Immature natural killer cell (primary cell): ENCODE results near the gene XRCC1. TPM values are rescaled to one million over a fixed set of nuclear protein-coding genes. Genes with fewer than 3 reads are reported as not detected.
A peak's percentile ranks its signal among the peaks of the same experiment; 100 is the strongest.

Experiments used
- DNase-seq, 3 donors: peaks; one replicate each; pipeline ENCODE4 v3.0.0; 2022; ENCODE audit warnings: mixed read lengths in 1 of 3
- H3K27ac Mint-ChIP-seq, 6 donors: one replicate each; pipeline ENCODE4 v1.8.0; 2020; ENCODE audit warnings: mixed read lengths in 6 of 6, mild to moderate bottlenecking in 5 of 6, inconsistent platforms in 4 of 6, moderate library complexity in 3 of 6
- H3K27me3 Mint-ChIP-seq, 3 donors: one replicate each; pipeline ENCODE4 v1.8.0; 2020 to 2021; ENCODE audit warnings: low read depth in 3 of 3, mild to moderate bottlenecking in 3 of 3, mixed read lengths in 3 of 3, moderate library complexity in 3 of 3, inconsistent platforms in 1 of 3
- H3K36me3 Mint-ChIP-seq, 3 donors: one replicate each; pipeline ENCODE4 v1.8.0; 2020; ENCODE audit warnings: mixed read lengths in 3 of 3, inconsistent platforms in 2 of 3, mild to moderate bottlenecking in 2 of 3
- H3K4me1 Mint-ChIP-seq, 2 donors: one replicate each; pipeline ENCODE4 v1.8.0; 2020; ENCODE audit warnings: inconsistent platforms in 2 of 2, mild to moderate bottlenecking in 2 of 2, mixed read lengths in 2 of 2, moderate library complexity in 1 of 2
- H3K4me3 Mint-ChIP-seq, 5 donors: one replicate each; pipeline ENCODE4 v1.8.0; 2020; ENCODE audit warnings: mild to moderate bottlenecking in 5 of 5, mixed read lengths in 5 of 5, inconsistent platforms in 3 of 5, moderate library complexity in 3 of 5
- H3K9me3 Mint-ChIP-seq, 6 donors: one replicate each; pipeline ENCODE4 v1.8.0; 2020; ENCODE audit warnings: mild to moderate bottlenecking in 6 of 6, mixed read lengths in 6 of 6, inconsistent platforms in 4 of 6, moderate library complexity in 3 of 6
- polyA plus RNA-seq, 3 donors: library from polyadenylated mRNA; unstranded; fragments of 300-500 nt; fragmentation: Illumina TruSeq; gene quantifications; one replicate each; pipeline ENCODE4 v1.2.3, GENCODE V29; 2021

Gene XRCC1
- polyA plus RNA-seq, 3 donors from 2014 or later = 13.3 to 34.3 (median 15.2) TPM

DNA sequence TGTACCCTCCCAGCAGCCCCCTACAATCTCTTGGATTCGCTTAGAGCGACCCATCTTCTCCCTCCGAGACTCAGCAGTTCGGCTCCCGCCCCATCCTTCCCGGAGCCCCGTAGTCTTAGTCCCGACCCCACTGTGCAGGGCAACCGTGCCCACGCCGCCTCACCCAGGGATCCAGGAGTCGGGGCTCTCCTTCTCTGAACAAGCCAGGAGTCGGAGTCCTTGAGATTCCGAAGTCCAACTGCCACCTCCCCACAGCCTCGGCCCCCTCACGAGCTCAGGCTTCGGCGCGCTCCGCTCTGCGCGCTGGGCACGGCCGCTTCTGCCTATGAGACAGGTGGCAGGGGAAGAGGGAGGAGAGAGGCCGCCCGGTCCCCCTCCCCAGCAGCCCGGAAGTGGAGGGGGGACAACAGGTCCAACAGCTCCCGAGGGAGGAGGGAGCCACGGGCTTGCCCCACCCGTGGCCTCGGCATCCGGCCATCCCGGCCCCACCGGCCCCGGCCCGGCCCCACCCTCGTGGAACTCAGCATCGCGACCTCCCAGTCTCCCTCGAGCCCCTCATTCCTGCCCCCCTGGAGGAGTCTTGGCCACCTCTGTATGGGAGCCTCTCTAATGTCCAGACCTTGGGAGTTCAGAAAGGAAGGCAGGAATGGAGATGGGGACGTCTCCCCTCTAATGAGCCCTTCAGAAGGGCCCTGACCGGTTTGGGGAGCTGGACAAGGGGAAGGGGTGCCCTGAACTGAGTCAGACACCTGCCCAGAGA, 70.7 kb downstream of the XRCC1 start, which contains the start of gene PHLDB3:
PHLDB3 (minus strand) TSS at position 321 of the 760 bp plus-strand sequence. CDS start 628 bp downstream, outside the sequence.
- H3K9me3 Mint-ChIP-seq = no peaks in the 10 kb centered on the region
- peaks cover 7 to 10% (median 9%) of the 10 kb centered on the region in 3 donors for H3K36me3 Mint-ChIP-seq
- peaks cover 0 to 8% (median 3%) of the 10 kb centered on the region in 3 donors for H3K27me3 Mint-ChIP-seq
- DNase-seq = no peak
- peak within 1 kb of the TSS; percentile 81 to 95 (median 92) for H3K27ac Mint-ChIP-seq
- H3K4me3 Mint-ChIP-seq = peak within 1 kb of the TSS; percentile 86 to 98 (median 93)
- H3K4me1 Mint-ChIP-seq = peaks cover 23 to 26% of the 10 kb centered on the region in 2 donors

DNA sequence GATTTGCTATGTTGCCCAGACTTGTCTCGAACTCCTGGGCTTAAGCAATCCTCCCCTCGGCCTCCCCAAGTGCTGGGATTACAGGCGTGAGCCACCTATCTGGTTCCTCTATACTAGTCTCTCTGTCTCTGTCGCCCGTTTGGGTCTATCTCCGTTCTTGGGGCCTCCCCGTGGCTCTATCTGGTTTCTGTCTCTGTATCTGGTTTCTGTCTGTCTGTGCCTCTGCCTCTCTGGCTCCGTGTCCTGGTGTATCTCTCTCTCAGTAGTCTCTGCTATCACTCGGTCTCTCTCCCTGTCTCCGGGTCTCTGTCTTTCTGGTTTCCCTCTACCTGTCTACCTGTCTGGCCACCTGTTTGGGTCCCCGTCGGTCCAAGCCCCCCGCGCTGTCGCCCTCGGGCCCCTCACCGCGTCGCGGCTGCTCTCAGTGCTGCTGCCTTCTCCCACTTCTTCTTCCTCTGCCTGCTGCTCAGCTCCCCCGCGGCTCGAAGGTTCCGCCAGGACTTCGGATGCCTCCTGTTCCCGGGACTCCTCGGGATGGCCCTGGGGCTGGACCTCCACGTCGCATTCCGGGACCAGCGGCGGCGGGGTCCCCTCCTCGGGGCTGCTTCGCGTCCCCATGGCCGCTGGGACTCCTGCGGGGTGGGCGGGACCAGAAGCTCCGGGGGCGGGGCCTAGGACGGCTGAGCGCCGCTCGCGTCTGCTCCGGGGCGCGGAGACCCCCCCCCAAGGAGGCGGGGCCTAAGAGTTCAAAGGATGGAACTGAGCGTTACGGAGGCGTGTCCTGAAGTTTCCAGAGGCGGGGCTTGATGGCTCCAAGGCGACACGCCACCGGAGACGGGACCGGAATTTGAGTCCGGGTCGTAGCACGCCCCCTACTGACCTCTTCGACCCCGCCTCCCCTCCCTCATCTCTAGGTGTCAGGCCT, 71.6 kb downstream of the XRCC1 start:
- Mint-ChIP-seq H3K27ac (peak overlapping the region; percentile 81 to 95 (median 92)), H3K4me1 (peaks cover 23 to 26% of the 10 kb centered on the region in 2 donors), H3K4me3 (peak overlapping the region; percentile 86 to 98 (median 93)), H3K9me3 (no peaks in the 10 kb centered on the region), H3K36me3 (peaks cover 3 to 15% (median 6%) of the 10 kb centered on the region in 3 donors), H3K27me3 (peaks cover 0 to 8% (median 3%) of the 10 kb centered on the region in 3 donors)
- DNase-seq = peak; percentile 94 to 97 (median 95)

DNA sequence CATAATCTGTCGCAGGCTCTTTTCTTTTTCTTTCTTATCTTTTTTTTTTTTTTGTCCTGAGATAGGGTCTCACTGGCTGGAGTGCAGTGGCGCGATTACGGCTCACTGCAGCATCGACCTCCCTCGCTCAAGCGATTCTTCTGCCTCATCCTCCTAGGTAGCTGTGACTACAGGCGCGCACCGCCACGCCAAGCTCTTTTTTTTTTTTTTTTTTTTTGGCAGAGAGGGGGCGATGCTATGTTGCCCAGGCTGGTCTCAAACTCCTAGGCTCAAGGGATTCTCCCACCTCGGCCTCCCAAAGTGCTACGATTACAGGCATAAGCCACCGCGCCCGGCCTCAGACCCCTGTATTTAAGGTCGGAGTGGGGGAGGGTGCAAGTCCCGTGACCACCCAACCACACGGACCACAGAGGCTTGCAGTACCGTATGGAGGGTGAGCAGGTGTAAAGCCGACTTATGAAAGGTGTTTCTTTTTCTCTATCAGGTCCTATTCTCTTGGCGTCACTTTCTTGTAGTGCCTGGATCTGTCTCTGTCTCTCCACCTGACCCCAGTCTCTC, 72.8 kb downstream of the XRCC1 start:
- peaks cover 0 to 12% (median 4%) of the 10 kb centered on the region in 3 donors for H3K36me3 Mint-ChIP-seq
- no peaks in the 10 kb centered on the region for H3K9me3 Mint-ChIP-seq
- peak overlapping the region; percentile 10 to 95 (median 90) for H3K27ac Mint-ChIP-seq
- peaks cover 0 to 7% (median 3%) of the 10 kb centered on the region in 3 donors for H3K27me3 Mint-ChIP-seq
- no peak for DNase-seq
- H3K4me3 Mint-ChIP-seq = peak overlapping the region; percentile 43 to 98 (median 89)
- peaks cover 23 to 26% of the 10 kb centered on the region in 2 donors for H3K4me1 Mint-ChIP-seq

DNA sequence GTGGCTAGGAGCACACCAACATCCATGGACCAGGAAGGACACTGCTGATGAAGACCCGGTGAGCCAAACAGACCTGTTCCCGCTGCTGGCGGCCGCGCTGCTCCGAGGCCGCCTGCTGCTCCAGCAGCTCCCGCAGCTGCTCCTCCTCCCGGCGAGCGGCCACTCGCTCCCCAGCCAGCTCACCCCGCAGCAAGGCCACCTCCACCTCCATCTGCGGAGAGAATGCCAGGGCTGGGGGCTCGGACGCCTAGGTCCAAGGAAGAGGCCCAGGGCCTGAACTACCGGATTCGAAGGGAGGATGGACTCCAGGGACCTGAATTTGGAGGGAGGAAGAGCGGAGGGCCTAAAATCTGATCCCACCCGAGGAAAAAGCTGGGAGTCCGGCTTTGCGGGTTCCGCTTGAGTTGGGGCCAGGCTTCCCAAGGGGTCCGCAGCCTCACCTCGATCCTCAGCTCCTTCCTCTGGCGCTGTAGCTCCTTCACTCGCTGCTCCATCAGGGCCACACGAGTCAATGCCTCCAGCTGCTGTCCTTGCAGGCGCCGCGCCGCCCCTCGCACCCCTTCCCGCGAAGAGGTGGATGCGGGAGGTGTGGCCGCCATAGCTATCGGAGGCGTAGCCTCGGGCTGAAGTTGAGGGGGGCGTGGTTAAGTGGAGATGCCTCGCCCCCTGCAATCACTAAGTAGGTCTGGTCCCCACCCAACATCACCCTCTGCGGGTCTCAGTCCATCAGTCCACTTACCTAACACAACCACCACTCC, 73.5 kb downstream of the XRCC1 start:
- Mint-ChIP-seq H3K9me3 (no peaks in the 10 kb centered on the region), H3K36me3 (peaks cover 2 to 14% (median 6%) of the 10 kb centered on the region in 3 donors), H3K4me1 (peaks cover 23 to 26% of the 10 kb centered on the region in 2 donors), H3K27ac (no peak overlapping the region), H3K27me3 (peaks cover 0 to 7% (median 3%) of the 10 kb centered on the region in 3 donors), H3K4me3 (peak overlapping the region in 2 of 5 donors; percentile 22 to 33)
- no peak for DNase-seq

DNA sequence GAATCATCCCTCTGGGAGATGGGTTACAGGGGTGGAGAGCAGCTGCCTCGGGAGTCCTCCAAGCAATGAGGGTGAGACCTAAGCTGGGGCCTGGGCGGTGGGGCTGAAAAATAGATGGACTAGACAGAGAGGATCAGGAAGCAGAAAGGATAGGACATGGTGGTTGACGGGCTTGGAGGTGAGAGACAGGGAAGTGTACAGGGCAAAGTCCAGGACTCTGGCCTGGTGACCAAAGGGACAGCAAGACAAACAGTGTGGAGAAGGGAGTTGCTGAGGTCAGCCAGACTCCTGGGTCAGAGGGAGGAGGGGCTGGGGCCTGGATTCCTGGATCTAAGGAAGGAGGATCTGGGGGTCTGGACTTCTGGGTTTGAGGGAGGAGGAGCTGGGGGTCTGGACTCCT, 76.3 kb downstream of the XRCC1 start:
- Mint-ChIP-seq H3K27me3 (peaks cover 0 to 7% (median 3%) of the 10 kb centered on the region in 3 donors), H3K27ac (peak overlapping the region in 3 of 6 donors; percentile 7 to 41 (median 22)), H3K9me3 (no peaks in the 10 kb centered on the region), H3K36me3 (peaks cover 13 to 21% (median 13%) of the 10 kb centered on the region in 3 donors), H3K4me1 (peaks cover 13 to 16% of the 10 kb centered on the region in 2 donors), H3K4me3 (no peak overlapping the region)
- DNase-seq = no peak

DNA sequence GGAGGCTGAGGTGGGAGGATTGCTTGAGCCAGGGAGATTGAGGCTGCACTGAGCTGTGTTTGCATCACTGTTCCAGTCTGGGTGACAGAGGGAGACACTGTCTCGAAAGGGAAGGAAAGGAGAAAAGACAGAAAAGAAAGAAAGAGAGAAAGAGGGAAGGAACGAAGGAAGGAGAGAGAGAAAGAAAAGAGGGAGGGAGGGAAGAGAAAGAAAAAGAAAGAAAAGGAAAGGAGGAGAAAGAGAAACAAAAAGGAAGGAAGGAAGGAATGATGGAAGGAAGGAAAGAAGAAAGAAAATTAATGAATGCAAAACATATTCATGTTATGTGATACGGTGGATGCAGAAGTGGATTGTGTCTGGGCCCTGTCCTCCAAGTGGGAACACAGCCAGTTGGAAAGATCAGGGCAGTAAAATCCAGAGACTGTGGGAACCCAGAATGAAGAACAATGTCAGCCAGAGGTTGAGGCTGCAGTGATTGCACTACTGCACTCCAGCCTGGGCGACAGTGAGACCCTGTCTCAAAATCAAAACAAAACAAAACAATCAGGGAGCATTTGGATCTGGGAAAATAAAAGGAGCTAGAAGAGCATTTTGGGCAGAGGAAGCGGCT, 77.0 kb downstream of the XRCC1 start:
- H3K27ac Mint-ChIP-seq = peak overlapping the region in 4 of 6 donors; percentile 1 to 36 (median 25)
- no peaks in the 10 kb centered on the region for H3K9me3 Mint-ChIP-seq
- peaks cover 0 to 4% (median 3%) of the 10 kb centered on the region in 3 donors for H3K27me3 Mint-ChIP-seq
- peaks cover 8 to 9% of the 10 kb centered on the region in 2 donors for H3K4me1 Mint-ChIP-seq
- peak overlapping the region in 1 of 5 donors; percentile 1 for H3K4me3 Mint-ChIP-seq
- H3K36me3 Mint-ChIP-seq = peaks cover 13 to 21% (median 13%) of the 10 kb centered on the region in 3 donors
- no peak for DNase-seq

DNA sequence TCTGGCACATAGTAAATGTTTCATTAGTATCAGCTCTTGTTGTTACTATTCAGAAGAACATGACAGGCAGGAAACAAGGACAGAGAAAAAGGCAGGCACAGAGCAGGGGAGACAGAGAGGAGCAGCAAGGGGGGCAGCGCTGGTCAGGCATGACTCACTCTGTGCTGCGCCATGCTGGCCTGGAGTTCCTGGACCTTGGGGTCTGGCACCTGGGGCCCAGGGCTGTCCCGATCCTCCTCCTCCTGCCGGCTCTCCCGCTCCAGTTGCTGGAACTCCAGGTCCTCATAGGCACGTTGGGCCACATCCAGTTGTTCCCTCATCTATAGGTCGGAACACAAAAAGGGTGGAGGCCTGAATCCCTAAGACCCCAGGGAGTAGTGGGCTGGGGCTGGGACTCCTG, 78.4 kb downstream of the XRCC1 start:
- Mint-ChIP-seq H3K27ac (no peak overlapping the region), H3K9me3 (no peaks in the 10 kb centered on the region), H3K36me3 (peaks cover 13 to 21% (median 13%) of the 10 kb centered on the region in 3 donors), H3K4me3 (no peak overlapping the region), H3K27me3 (peaks cover 0 to 4% (median 0%) of the 10 kb centered on the region in 3 donors), H3K4me1 (peaks cover 0 to 1% of the 10 kb centered on the region in 2 donors)
- DNase-seq = no peak

DNA sequence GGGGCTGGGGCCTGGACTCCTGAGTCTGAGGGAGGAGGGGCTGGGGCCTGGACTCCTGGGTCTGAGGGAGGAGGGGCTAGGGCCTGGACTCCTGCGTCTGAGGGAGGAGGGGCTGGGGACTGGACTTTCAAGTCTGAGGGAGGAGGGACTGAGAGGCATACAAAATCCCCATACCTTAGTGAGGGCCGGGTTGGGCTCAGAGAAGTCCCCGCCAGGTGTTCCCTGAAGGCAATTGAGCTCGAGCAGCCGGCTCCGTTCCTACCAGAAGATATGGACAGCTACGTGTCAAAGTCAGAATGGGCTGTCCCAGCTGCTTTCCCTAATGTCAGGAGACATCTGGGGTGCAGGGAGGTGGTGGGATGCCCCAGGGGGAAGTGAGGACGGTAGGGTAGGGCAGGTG, 80.2 kb downstream of the XRCC1 start:
- H3K9me3 Mint-ChIP-seq = no peaks in the 10 kb centered on the region
- no peak overlapping the region for H3K4me3 Mint-ChIP-seq
- no peak overlapping the region for H3K27ac Mint-ChIP-seq
- H3K36me3 Mint-ChIP-seq = peaks cover 10 to 17% (median 13%) of the 10 kb centered on the region in 3 donors
- no peaks in the 10 kb centered on the region for H3K4me1 Mint-ChIP-seq
- DNase-seq = no peak
- H3K27me3 Mint-ChIP-seq = peaks cover 0 to 4% (median 0%) of the 10 kb centered on the region in 3 donors

Other genes with a start within 250 kb of the XRCC1 start
- gene CD177, start 221.8 kb downstream of the XRCC1 start, polyA plus RNA-seq = not detected
- not detected for gene TEX101, start 160.6 kb downstream of the XRCC1 start, polyA plus RNA-seq
- gene LYPD3, start 109.9 kb downstream of the XRCC1 start, polyA plus RNA-seq = 1 to 10 TPM; 1.3 to 2.4 (median 1.4) TPM
- gene PHLDB3, start 70.8 kb downstream of the XRCC1 start, polyA plus RNA-seq = 1 to 10 TPM in 2 of 3 donors, under 1 TPM in 1; 0.51 to 3.2 (median 1.3) TPM
- gene ETHE1, start 48.3 kb downstream of the XRCC1 start, polyA plus RNA-seq = 100 to 1,000 TPM in 1 of 3 donors, 10 to 100 TPM in 2; 70.5 to 156 (median 74.5) TPM
- 1 to 10 TPM; 1.1 to 3.5 (median 1.7) TPM for gene ZNF575, start 42.3 kb downstream of the XRCC1 start, polyA plus RNA-seq
- gene PINLYP, start 274 bp upstream of the XRCC1 start, polyA plus RNA-seq = 1 to 10 TPM in 1 of 3 donors, under 1 TPM in 1, not detected in 1; 0.61 to 3.9 TPM
- 1 to 10 TPM in 1 of 3 donors, under 1 TPM in 1, not detected in 1; 0.38 to 2.6 TPM for gene IRGQ, start 20.6 kb upstream of the XRCC1 start, polyA plus RNA-seq
- 10 to 100 TPM in 1 of 3 donors, 1 to 10 TPM in 2; 6.7 to 12.8 (median 7.1) TPM for gene ZNF576, start 21.1 kb upstream of the XRCC1 start, polyA plus RNA-seq
- gene SRRM5, start 36.6 kb upstream of the XRCC1 start, polyA plus RNA-seq = under 1 TPM in 2 of 3 donors, not detected in 1; 0.43 to 0.86 TPM
- gene ZNF428, start 44.1 kb upstream of the XRCC1 start, polyA plus RNA-seq = 10 to 100 TPM; 10.6 to 28.5 (median 19.7) TPM
- gene CADM4, start 64.3 kb upstream of the XRCC1 start, polyA plus RNA-seq = under 1 TPM in 1 of 3 donors, not detected in 2; 0.10 TPM
- 1 to 10 TPM; 3.4 to 6.1 (median 5.7) TPM for gene PLAUR, start 94.6 kb upstream of the XRCC1 start, polyA plus RNA-seq
- under 1 TPM in 1 of 3 donors, not detected in 2; 0.13 TPM for gene IRGC, start 140.5 kb upstream of the XRCC1 start, polyA plus RNA-seq
- gene SMG9, start 179.4 kb upstream of the XRCC1 start, polyA plus RNA-seq = 1 to 10 TPM; 1.9 to 9.3 (median 5.1) TPM
- under 1 TPM in 2 of 3 donors, not detected in 1; 0.19 to 0.27 TPM for gene KCNN4, start 205.4 kb upstream of the XRCC1 start, polyA plus RNA-seq
- 1 to 10 TPM in 1 of 3 donors, not detected in 2; 3.4 TPM for gene LYPD5, start 226.9 kb upstream of the XRCC1 start, polyA plus RNA-seq